ENCODE results near the gene KEAP1. TPM values are rescaled to one million over a fixed set of nuclear protein-coding genes. Genes with fewer than 3 reads are reported as not detected.
A peak's percentile ranks its signal among the peaks of the same experiment; 100 is the strongest.

The KEAP1 gene
- total RNA-seq, 2 donors from 2014 or later, result 53.3 to 59.5 TPM

GRCh38 chr19:10525636-10526035 lies 22.5 kb upstream of the KEAP1 start:
- Histone ChIP-seq H3K27ac (ENCODE audit: low read depth, low read length) (no peak overlapping the region), H3K4me3 (ENCODE audit: low read length) (no peak overlapping the region), H3K36me3 (ENCODE audit: control insufficient read depth, insufficient read depth, low read length) (no peaks in the 10 kb centered on the region), H3K4me1 (ENCODE audit: control insufficient read depth, insufficient read depth, low read length) (no peaks in the 10 kb centered on the region), H3K27me3 (ENCODE audit: control insufficient read depth, insufficient read depth, low read length, poor library complexity, severe bottlenecking) (no peaks in the 10 kb centered on the region), H3K9me3 (ENCODE audit: control insufficient read depth, low read length) (no peaks in the 10 kb centered on the region), H3K9ac (ENCODE audit: extremely low read depth, low read length, poor library complexity, severe bottlenecking) (no peak overlapping the region)
- no peak overlapping the region for H3K27ac Mint-ChIP-seq
- no peak for DNase-seq
- TF ChIP-seq, protein P1, sequence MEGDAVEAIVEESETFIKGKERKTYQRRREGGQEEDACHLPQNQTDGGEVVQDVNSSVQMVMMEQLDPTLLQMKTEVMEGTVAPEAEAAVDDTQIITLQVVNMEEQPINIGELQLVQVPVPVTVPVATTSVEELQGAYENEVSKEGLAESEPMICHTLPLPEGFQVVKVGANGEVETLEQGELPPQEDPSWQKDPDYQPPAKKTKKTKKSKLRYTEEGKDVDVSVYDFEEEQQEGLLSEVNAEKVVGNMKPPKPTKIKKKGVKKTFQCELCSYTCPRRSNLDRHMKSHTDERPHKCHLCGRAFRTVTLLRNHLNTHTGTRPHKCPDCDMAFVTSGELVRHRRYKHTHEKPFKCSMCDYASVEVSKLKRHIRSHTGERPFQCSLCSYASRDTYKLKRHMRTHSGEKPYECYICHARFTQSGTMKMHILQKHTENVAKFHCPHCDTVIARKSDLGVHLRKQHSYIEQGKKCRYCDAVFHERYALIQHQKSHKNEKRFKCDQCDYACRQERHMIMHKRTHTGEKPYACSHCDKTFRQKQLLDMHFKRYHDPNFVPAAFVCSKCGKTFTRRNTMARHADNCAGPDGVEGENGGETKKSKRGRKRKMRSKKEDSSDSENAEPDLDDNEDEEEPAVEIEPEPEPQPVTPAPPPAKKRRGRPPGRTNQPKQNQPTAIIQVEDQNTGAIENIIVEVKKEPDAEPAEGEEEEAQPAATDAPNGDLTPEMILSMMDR (conservative IDR thresholded peaks at IDR 0.05), result no peak
- WGBS, 2 experiments (ENCODE audit: insufficient coverage in 1 of 2, insufficient read length in 1 of 2), result 88 to 97% methylated on average over 6 of the region's 7 CpGs
- H3K36me3 Mint-ChIP-seq (ENCODE audit: low read depth), result no peaks in the 10 kb centered on the region
- H3K4me3 Mint-ChIP-seq, result no peak overlapping the region
- H3K27me3 Mint-ChIP-seq (ENCODE audit: insufficient read depth), result peaks cover 5% of the 10 kb centered on the region
- no peaks in the 10 kb centered on the region for H3K4me1 Mint-ChIP-seq
- no peaks in the 10 kb centered on the region for H3K9me3 Mint-ChIP-seq

GRCh38 chr19:10523135-10523636 lies 20.0 kb upstream of the KEAP1 start:
- H3K27ac ChIP-seq (ENCODE audit: low read depth, low read length), result no peak overlapping the region
- no peaks in the 10 kb centered on the region for H3K9me3 ChIP-seq (ENCODE audit: control insufficient read depth, low read length)
- 79 to 100% methylated on average over 1 to 2 of the region's 3 CpGs for WGBS, 2 experiments (ENCODE audit: insufficient coverage in 1 of 2, insufficient read length in 1 of 2)
- Mint-ChIP-seq H3K27ac (no peak overlapping the region), H3K36me3 (ENCODE audit: low read depth) (no peaks in the 10 kb centered on the region), H3K9me3 (no peaks in the 10 kb centered on the region), H3K4me3 (no peak overlapping the region), H3K4me1 (peaks cover 6% of the 10 kb centered on the region), H3K27me3 (ENCODE audit: insufficient read depth) (peaks cover 25% of the 10 kb centered on the region)
- no peak for DNase-seq
- TF ChIP-seq, protein P1 (conservative IDR thresholded peaks at IDR 0.05), result no peak
- H3K4me1 ChIP-seq (ENCODE audit: control insufficient read depth, insufficient read depth, low read length), result no peaks in the 10 kb centered on the region
- H3K9ac ChIP-seq (ENCODE audit: extremely low read depth, low read length, poor library complexity, severe bottlenecking), result no peak overlapping the region
- no peak overlapping the region for H3K4me3 ChIP-seq (ENCODE audit: low read length)
- H3K36me3 ChIP-seq (ENCODE audit: control insufficient read depth, insufficient read depth, low read length), result no peaks in the 10 kb centered on the region
- H3K27me3 ChIP-seq (ENCODE audit: control insufficient read depth, insufficient read depth, low read length, poor library complexity, severe bottlenecking), result peaks cover 15% of the 10 kb centered on the region

- no peak overlapping the region for H3K4me3 ChIP-seq (ENCODE audit: low read length)
- H3K27ac ChIP-seq (ENCODE audit: low read depth, low read length), result no peak overlapping the region
- Mint-ChIP-seq H3K4me3 (no peak overlapping the region), H3K27me3 (ENCODE audit: insufficient read depth) (peaks cover 35% of the 10 kb centered on the region), H3K9me3 (no peaks in the 10 kb centered on the region), H3K27ac (no peak overlapping the region), H3K4me1 (peaks cover 11% of the 10 kb centered on the region), H3K36me3 (ENCODE audit: low read depth) (no peaks in the 10 kb centered on the region)
- no peak overlapping the region for H3K9ac ChIP-seq (ENCODE audit: extremely low read depth, low read length, poor library complexity, severe bottlenecking)
- H3K27me3 ChIP-seq (ENCODE audit: control insufficient read depth, insufficient read depth, low read length, poor library complexity, severe bottlenecking), result peaks cover 31% of the 10 kb centered on the region
- peak; percentile 65 for DNase-seq
- H3K4me1 ChIP-seq (ENCODE audit: control insufficient read depth, insufficient read depth, low read length), result no peaks in the 10 kb centered on the region
- H3K9me3 ChIP-seq (ENCODE audit: control insufficient read depth, low read length), result no peaks in the 10 kb centered on the region
- TF ChIP-seq, protein P1 (conservative IDR thresholded peaks at IDR 0.05), result no peak
- H3K36me3 ChIP-seq (ENCODE audit: control insufficient read depth, insufficient read depth, low read length), result no peaks in the 10 kb centered on the region
- WGBS, 2 experiments (ENCODE audit: insufficient coverage in 1 of 2, insufficient read length in 1 of 2), result 87 to 91% methylated on average over 12 to 13 of the region's 13 CpGs
These were observed 18.5 kb upstream of the KEAP1 start for GRCh38 chr19:10521461-10522171.

Measured in endodermal cell (in vitro differentiated cells).